ENCODE measurements around the gene MTMR12. TPM values are rescaled to one million over a fixed set of nuclear protein-coding genes. Genes with fewer than 3 reads are reported as not detected.
A peak's percentile ranks its signal among the peaks of the same experiment; 100 is the strongest.

MTMR12 gene
- total and polyA plus RNA-seq, 2 donors from 2014 or later = 9.3 to 52.8 TPM

DNA sequence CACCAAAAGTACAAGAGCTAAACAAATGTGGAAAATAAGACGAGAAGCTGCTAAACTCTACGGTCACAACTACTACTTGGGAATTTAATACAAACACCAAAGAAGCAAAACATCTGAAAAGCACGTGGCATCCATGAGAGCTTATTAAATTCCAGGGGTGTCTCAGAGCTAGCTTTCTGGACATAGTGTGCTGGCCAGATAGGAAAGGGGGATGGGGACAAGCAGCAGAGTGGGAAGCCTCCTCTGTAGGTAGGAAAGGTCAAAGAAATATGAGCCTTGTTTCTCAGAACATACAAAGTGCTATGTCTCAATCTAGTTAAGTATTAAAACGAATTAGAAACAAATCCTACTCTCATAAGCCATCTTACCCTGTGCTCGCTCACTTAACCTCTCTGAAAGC, 87.3 kb downstream of the MTMR12 start:
- Histone ChIP-seq H3K27ac (ENCODE audit: low read depth in 2 of 2, low read length in 2 of 2) (peak overlapping the region; percentile 90), H3K27me3 (ENCODE audit: control insufficient read depth, insufficient read depth, low read length) (no peaks in the 10 kb centered on the region), H3K4me1 (ENCODE audit: control insufficient read depth in 2 of 3, insufficient read depth in 2 of 3, low read depth in 1 of 3, low read length in 3 of 3) (peaks cover 0 to 8% (median 7%) of the 10 kb centered on the region in 3 donors), H3K9ac (ENCODE audit: low read length in 3 of 3) (no peak overlapping the region), H3K36me3 (ENCODE audit: control insufficient read depth in 2 of 3, insufficient read depth in 3 of 3, low read length in 3 of 3) (peaks cover 0 to 10% (median 4%) of the 10 kb centered on the region in 3 donors), H3K4me3 (ENCODE audit: low read length in 3 of 3) (no peak overlapping the region), H3K9me3 (ENCODE audit: control insufficient read depth in 2 of 3, insufficient read depth in 1 of 3, low read length in 3 of 3) (no peaks in the 10 kb centered on the region)
- peak in 3 of 5 donors; percentile 12 to 69 (median 53) for DNase-seq
- TF ChIP-seq, protein P1, sequence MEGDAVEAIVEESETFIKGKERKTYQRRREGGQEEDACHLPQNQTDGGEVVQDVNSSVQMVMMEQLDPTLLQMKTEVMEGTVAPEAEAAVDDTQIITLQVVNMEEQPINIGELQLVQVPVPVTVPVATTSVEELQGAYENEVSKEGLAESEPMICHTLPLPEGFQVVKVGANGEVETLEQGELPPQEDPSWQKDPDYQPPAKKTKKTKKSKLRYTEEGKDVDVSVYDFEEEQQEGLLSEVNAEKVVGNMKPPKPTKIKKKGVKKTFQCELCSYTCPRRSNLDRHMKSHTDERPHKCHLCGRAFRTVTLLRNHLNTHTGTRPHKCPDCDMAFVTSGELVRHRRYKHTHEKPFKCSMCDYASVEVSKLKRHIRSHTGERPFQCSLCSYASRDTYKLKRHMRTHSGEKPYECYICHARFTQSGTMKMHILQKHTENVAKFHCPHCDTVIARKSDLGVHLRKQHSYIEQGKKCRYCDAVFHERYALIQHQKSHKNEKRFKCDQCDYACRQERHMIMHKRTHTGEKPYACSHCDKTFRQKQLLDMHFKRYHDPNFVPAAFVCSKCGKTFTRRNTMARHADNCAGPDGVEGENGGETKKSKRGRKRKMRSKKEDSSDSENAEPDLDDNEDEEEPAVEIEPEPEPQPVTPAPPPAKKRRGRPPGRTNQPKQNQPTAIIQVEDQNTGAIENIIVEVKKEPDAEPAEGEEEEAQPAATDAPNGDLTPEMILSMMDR (IDR thresholded peaks at IDR 0.05; ENCODE audit: borderline replicate concordance, extremely low read depth, insufficient read depth) = no peak
- intact Hi-C loops (cut with DNase I) = no loop called here
- no peak for FAIRE-seq

DNA sequence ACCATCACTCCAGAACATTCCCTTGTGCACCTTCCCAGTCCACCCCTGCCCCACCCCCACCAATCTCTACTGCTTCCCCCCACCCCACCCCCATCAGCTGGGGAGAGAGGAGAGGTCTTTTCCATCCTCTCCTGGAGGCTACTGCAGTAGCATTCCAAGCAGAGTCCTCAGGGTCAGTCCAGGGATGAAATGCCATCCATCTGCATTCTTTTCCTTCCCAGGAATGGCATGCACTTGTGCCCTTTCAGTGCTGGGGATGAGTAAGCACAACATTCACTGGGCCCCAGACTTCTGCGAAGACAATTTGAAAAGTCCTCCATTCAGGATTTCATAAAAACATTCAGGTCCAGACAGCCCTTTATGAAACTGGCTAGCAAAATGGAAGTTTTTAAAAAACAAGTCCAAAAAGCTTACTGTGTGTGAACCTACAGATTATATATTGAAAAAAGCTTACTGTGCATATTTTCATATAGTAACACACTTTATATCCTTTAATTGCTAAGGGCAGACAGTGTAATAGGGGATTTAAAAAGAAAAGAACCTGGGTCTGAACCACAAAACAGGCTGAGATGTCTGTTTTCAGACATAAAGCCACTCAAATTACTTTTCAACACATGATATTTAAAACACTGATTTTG, 88.6 kb downstream of the MTMR12 start:
- TF ChIP-seq, protein P1 (IDR thresholded peaks at IDR 0.05; ENCODE audit: borderline replicate concordance, extremely low read depth, insufficient read depth) = no peak
- Histone ChIP-seq H3K9me3 (ENCODE audit: control insufficient read depth in 2 of 3, insufficient read depth in 1 of 3, low read length in 3 of 3) (no peaks in the 10 kb centered on the region), H3K9ac (ENCODE audit: low read length in 3 of 3) (no peak overlapping the region), H3K36me3 (ENCODE audit: control insufficient read depth in 2 of 3, insufficient read depth in 3 of 3, low read length in 3 of 3) (peaks cover 0 to 5% (median 0%) of the 10 kb centered on the region in 3 donors), H3K4me1 (ENCODE audit: control insufficient read depth in 2 of 3, insufficient read depth in 2 of 3, low read depth in 1 of 3, low read length in 3 of 3) (peaks cover 0 to 7% (median 6%) of the 10 kb centered on the region in 3 donors), H3K27ac (ENCODE audit: low read depth in 2 of 2, low read length in 2 of 2) (peak overlapping the region; percentile 30 to 90), H3K4me3 (ENCODE audit: low read length in 3 of 3) (no peak overlapping the region), H3K27me3 (ENCODE audit: control insufficient read depth, insufficient read depth, low read length) (no peaks in the 10 kb centered on the region)
- no peak for FAIRE-seq
- intact Hi-C loops (cut with DNase I) = no loop called here
- DNase-seq = peak in 4 of 5 donors; percentile 46 to 72 (median 63)

DNA sequence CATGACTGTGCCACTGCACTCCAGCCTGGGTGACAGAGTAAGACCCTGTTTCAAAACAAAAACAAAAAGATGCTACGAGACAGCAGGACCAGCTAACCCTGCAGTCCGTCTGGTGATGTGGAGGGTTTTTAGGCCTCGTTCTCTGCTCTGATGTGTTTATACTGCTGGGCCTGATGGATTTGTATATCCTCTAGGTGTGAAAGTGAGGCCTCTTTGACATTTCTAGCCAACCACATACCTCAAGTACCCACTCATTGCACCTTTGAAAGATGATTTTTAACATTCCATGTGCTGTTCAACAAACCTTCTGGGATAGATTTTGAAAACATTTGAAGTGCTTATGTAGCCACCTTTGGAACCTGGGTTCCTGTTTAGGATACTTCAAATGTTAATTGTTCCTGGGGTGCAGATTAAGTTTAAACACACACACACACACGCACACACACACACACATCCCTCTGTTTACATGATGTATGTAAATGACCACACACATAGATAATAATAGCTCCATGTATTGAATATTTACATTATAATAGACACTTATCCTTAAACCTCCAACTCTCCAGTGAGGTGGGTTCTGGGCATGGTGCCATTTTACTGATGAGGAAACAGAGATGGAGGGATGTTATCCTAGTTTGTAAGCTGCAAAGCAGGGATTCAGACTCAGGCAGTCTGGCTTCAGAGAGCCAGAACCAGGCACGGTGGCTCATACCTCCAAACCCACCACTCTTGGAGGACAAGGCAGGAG, 89.8 kb downstream of the MTMR12 start:
- no peak for FAIRE-seq
- H3K4me1 ChIP-seq (ENCODE audit: control insufficient read depth in 2 of 3, insufficient read depth in 2 of 3, low read depth in 1 of 3, low read length in 3 of 3) = peaks cover 0 to 7% (median 6%) of the 10 kb centered on the region in 3 donors
- no peaks in the 10 kb centered on the region for H3K36me3 ChIP-seq (ENCODE audit: control insufficient read depth in 2 of 3, insufficient read depth in 3 of 3, low read length in 3 of 3)
- H3K4me3 ChIP-seq (ENCODE audit: low read length in 3 of 3) = no peak overlapping the region
- H3K9ac ChIP-seq (ENCODE audit: low read length in 3 of 3) = no peak overlapping the region
- no peaks in the 10 kb centered on the region for H3K9me3 ChIP-seq (ENCODE audit: control insufficient read depth in 2 of 3, insufficient read depth in 1 of 3, low read length in 3 of 3)
- no peak overlapping the region for H3K27ac ChIP-seq (ENCODE audit: low read depth in 2 of 2, low read length in 2 of 2)
- intact Hi-C loops (cut with DNase I) = no loop called here
- no peaks in the 10 kb centered on the region for H3K27me3 ChIP-seq (ENCODE audit: control insufficient read depth, insufficient read depth, low read length)
- TF ChIP-seq, protein P1 (IDR thresholded peaks at IDR 0.05; ENCODE audit: borderline replicate concordance, extremely low read depth, insufficient read depth) = no peak
- no peak for DNase-seq

Measured in kidney (tissue), 14 donors.